ENCODE data around the gene ABHD12B.

GRCh38 chr14:50839048-50839447, 32.8 kb upstream of the ABHD12B start:
- no peak for TF ChIP-seq POLR2AphosphoS5 (IDR thresholded peaks at IDR 0.05)
- no peak for TF ChIP-seq CTCF (IDR thresholded peaks at IDR 0.05)
